ENCODE data around the gene DNAI2. TPM values are rescaled to one million over a fixed set of nuclear protein-coding genes. Genes with fewer than 3 reads are reported as not detected.

Gene DNAI2
- total RNA-seq, 1 donor from 2014 or later, result not detected

DNA sequence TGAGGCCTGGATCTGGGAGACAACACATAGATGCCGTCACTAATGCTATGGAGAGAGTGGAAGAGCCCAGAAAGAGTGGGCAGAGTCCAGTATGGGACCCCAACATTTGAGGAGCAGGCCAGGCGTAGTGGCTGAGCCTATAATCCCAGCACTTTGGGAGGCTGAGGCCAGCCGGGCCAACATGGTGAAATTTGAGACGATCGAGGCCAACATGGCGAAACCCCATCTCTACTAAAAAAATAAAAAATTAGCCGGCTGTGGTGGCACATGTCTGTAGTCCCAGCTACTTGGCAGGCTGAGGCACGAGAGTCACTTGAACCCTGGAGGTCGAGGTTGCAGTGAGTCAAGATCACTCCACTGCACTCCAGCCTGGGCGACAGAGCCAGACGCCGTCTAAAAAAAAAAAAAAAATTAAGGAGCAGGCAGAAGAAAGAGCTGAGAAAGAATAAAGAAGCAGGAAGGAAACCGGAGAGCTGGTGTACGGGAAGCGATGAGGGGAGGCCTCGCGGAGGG lies 6.0 kb upstream of the DNAI2 start:
- POLR2A ChIA-PET, result no interaction called here
- no peaks in the 10 kb centered on the region for H3K4me1 Mint-ChIP-seq
- TF ChIP-seq, protein P1, sequence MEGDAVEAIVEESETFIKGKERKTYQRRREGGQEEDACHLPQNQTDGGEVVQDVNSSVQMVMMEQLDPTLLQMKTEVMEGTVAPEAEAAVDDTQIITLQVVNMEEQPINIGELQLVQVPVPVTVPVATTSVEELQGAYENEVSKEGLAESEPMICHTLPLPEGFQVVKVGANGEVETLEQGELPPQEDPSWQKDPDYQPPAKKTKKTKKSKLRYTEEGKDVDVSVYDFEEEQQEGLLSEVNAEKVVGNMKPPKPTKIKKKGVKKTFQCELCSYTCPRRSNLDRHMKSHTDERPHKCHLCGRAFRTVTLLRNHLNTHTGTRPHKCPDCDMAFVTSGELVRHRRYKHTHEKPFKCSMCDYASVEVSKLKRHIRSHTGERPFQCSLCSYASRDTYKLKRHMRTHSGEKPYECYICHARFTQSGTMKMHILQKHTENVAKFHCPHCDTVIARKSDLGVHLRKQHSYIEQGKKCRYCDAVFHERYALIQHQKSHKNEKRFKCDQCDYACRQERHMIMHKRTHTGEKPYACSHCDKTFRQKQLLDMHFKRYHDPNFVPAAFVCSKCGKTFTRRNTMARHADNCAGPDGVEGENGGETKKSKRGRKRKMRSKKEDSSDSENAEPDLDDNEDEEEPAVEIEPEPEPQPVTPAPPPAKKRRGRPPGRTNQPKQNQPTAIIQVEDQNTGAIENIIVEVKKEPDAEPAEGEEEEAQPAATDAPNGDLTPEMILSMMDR (IDR thresholded peaks at IDR 0.05), result no peak
- H3K4me3 Mint-ChIP-seq, result no peak overlapping the region
- ATAC-seq (ENCODE audit: low read depth) (no peak), DNase-seq (no peak)
- intact Hi-C loops (cut with micrococcal nuclease), result no loop called here
- no peak overlapping the region for H3K27ac Mint-ChIP-seq
- CTCF ChIA-PET, result no interaction called here
- peaks cover 26% of the 10 kb centered on the region for H3K27me3 Mint-ChIP-seq
- H3K9me3 Mint-ChIP-seq, result peaks cover 3% of the 10 kb centered on the region
- H3K36me3 Mint-ChIP-seq (ENCODE audit: low read depth), result no peaks in the 10 kb centered on the region

DNA sequence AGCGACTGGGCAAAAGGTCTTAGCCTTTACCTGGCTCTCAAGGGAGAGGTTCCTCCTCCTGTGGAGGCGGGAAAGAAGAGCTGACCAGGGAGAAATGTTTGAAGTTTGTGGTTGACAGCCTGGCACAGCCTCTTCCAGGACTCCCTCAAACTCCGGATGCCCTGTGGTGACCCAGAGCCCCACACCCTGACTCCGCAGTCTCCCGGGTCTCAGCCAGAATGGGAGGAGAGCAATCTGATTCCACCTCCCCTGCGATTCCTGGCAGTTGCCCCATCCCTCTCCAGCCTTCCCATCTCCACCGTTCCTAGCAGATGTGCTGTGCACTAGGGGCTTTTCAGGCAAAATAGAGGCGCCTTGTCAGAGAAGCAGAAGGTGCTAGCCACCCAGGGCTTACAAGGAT lies 5.5 kb upstream of the DNAI2 start:
- intact Hi-C loops (cut with micrococcal nuclease), result no loop called here
- no peak for DNase-seq
- ChIA-PET CTCF (no interaction called here), POLR2A (no interaction called here)
- peaks cover 28% of the 10 kb centered on the region for H3K27me3 Mint-ChIP-seq
- TF ChIP-seq, protein P1 (IDR thresholded peaks at IDR 0.05), result no peak
- H3K4me1 Mint-ChIP-seq, result peaks cover under 1% of the 10 kb centered on the region
- ATAC-seq (ENCODE audit: low read depth), result no peak
- peaks cover 3% of the 10 kb centered on the region for H3K9me3 Mint-ChIP-seq
- no peak overlapping the region for H3K27ac Mint-ChIP-seq
- H3K36me3 Mint-ChIP-seq (ENCODE audit: low read depth), result no peaks in the 10 kb centered on the region
- H3K4me3 Mint-ChIP-seq, result no peak overlapping the region

DNA sequence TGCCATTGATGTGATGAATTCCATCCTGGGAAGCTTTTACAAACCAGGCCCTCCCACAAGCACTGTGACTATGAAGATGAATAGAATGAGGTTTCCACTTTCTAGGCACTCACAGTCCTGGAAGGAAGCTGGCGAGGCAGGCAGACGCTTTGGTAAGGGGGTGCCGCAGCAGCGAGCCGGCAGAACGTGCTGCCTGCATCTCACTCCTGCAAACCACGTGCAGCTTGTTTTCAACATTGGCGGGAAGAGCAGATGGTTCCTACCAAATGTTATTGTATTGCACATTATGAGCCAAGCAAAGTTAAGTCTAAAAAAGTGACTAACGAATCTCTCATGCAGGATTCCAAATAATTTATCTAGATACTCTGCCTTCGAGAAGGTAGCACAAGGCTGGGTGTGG lies 3.7 kb upstream of the DNAI2 start:
- H3K36me3 Mint-ChIP-seq (ENCODE audit: low read depth), result no peaks in the 10 kb centered on the region
- H3K4me3 Mint-ChIP-seq, result no peak overlapping the region
- no peak overlapping the region for H3K27ac Mint-ChIP-seq

DNA sequence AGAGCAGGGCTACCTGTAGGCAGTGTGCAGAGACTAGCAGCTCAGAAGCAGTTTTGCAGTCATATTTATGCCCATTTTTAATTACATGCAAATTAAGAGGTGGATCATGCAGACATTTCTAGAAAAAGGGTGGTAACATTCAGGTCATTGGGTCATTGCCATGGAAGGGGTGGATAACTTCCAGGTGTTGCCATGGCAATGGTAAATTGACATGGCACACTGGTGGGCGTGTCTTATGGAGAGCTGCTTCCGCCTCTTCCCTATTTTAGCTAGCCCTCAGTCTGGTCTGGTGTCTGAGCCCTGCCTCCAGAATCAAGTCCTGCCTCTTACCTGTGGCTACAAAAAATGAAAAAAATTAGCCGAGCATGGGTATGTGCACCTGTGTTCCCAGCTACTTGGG lies 2.8 kb upstream of the DNAI2 start:
- peaks cover 14% of the 10 kb centered on the region for H3K4me1 Mint-ChIP-seq
- no peak for ATAC-seq (ENCODE audit: low read depth)
- peaks cover 3% of the 10 kb centered on the region for H3K9me3 Mint-ChIP-seq
- H3K36me3 Mint-ChIP-seq (ENCODE audit: low read depth), result no peaks in the 10 kb centered on the region
- CTCF ChIA-PET, result no interaction called here
- peaks cover 45% of the 10 kb centered on the region for H3K27me3 Mint-ChIP-seq
- intact Hi-C loops (cut with micrococcal nuclease), result no loop called here
- no peak overlapping the region for H3K4me3 Mint-ChIP-seq
- TF ChIP-seq, protein P1 (IDR thresholded peaks at IDR 0.05), result no peak
- DNase-seq, result no peak
- H3K27ac Mint-ChIP-seq, result no peak overlapping the region
- POLR2A ChIA-PET, result no interaction called here

More for the DNA sequence above, 3.7 kb upstream of the DNAI2 start:
- POLR2A ChIA-PET, result no interaction called here
- DNase-seq (no peak), ATAC-seq (ENCODE audit: low read depth) (no peak)
- TF ChIP-seq, protein P1 (IDR thresholded peaks at IDR 0.05), result no peak
- CTCF ChIA-PET, result no interaction called here
- peaks cover 3% of the 10 kb centered on the region for H3K9me3 Mint-ChIP-seq
- peaks cover 45% of the 10 kb centered on the region for H3K27me3 Mint-ChIP-seq
- intact Hi-C loops (cut with micrococcal nuclease), result no loop called here
- peaks cover 14% of the 10 kb centered on the region for H3K4me1 Mint-ChIP-seq

DNA sequence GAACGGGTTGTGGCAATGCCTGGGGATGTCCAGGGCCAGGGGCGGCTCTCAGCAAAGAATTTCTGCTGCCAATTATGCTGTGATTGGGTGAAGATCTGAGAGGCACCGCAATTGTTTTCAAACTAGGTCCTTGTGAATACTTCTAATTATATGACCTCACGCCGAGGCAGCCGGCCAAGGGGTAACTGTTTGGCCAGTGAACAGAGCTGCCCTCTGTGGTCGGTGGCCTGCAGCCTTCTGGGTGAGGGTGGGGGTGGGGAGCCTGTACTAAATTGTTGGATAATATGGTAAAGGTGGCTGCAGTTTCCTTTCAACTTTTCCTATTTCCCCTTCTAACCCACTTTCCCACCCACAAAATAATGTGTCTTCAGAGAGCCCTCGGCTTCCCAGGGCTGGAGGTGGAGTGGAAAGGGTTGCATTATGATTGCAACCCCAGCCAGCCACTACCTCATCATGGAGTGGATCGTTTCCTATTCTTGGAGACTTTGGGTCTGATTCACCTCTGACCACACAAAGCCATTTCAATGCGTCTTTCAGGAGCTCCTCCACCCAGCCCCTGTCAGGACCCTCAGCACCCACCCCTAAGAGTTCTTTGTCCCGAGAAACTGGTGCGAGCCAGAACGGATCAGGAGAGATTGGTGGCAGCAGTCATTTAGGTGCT lies 2.0 kb upstream of the DNAI2 start:
- intact Hi-C loops (cut with micrococcal nuclease), result no loop called here
- DNase-seq (no peak), ATAC-seq (ENCODE audit: low read depth) (no peak)
- Mint-ChIP-seq H3K27me3 (peaks cover 44% of the 10 kb centered on the region), H3K9me3 (peaks cover 2% of the 10 kb centered on the region), H3K4me1 (peaks cover 14% of the 10 kb centered on the region), H3K4me3 (no peak overlapping the region), H3K27ac (no peak overlapping the region), H3K36me3 (ENCODE audit: low read depth) (no peaks in the 10 kb centered on the region)
- TF ChIP-seq, protein P1 (IDR thresholded peaks at IDR 0.05), result no peak
- ChIA-PET CTCF (no interaction called here), POLR2A (no interaction called here)
